HEK293 (cell line): ENCODE measurements around the gene TRPC6.

Experiments
- CTCF ChIA-PET: fragments of 350-600 bp; formaldehyde crosslinking; extraction: SDS; loops from one replicate; lab custom pipeline; 2021; ENCODE audit warnings: antibody characterized with exemption; lab: Yijun Ruan, JAX
- POLR2A ChIA-PET: fragments of 300-600 bp; formaldehyde crosslinking; extraction: SDS; loops from one replicate; lab custom pipeline; 2020; ENCODE audit warnings: antibody characterized with exemption, inconsistent platforms; lab: Yijun Ruan, JAX
- H3K27ac ChIP-seq: fragments of 200-500 bp; sonication (Bioruptor generic); 2 replicates; pipeline ENCODE4 v1.5.1; 2014; ENCODE audit warnings: low read depth, low read length, control low read depth, inconsistent platforms; ENCODE audit errors: extremely low read depth
- H3K36me3 ChIP-seq, 2 experiments: fragments of 200-500 bp in 1 of 2; sonication (Bioruptor generic) in 1 of 2; 1 replicate in 1 of 2; 2 replicates in 1 of 2; pipeline ENCODE4 v1.5.1; 2014 to 2017; ENCODE audit warnings: inconsistent platforms in 2 of 2, low read length in 2 of 2; ENCODE audit not compliant: control insufficient read depth in 2 of 2, insufficient read depth in 1 of 2
- H3K4me1 ChIP-seq: fragments of 200-500 bp; sonication (Bioruptor generic); 2 replicates; pipeline ENCODE4 v1.5.1; 2014; ENCODE audit warnings: mild to moderate bottlenecking, low read length, inconsistent platforms; ENCODE audit not compliant: control insufficient read depth, insufficient read depth
- H3K4me3 ChIP-seq: 2 replicates; pipeline ENCODE4 v1.5.1; 2011; ENCODE audit warnings: low read depth, mild to moderate bottlenecking, control low read depth, low read length, moderate library complexity
- H3K9me3 ChIP-seq: fragments of 200-500 bp; sonication (Bioruptor generic); 2 replicates; pipeline ENCODE4 v1.5.1; 2014; ENCODE audit warnings: low read depth, low read length, inconsistent platforms; ENCODE audit not compliant: control insufficient read depth, insufficient read depth
- BCL11B ChIP-seq: fragments of 450-650 bp; formaldehyde crosslinking; IDR thresholded peaks from 2 replicates; pipeline ENCODE4 v1.5.1; 2016; ENCODE audit warnings: low read depth, missing biosample characterization, missing genetic modification characterization
- KLF16 ChIP-seq: fragments of 450-650 bp; formaldehyde crosslinking; IDR thresholded peaks from 2 replicates; pipeline ENCODE4 v1.5.1; 2017; ENCODE audit warnings: missing biosample characterization, missing genetic modification characterization
- OVOL3 ChIP-seq: fragments of 450-650 bp; formaldehyde crosslinking; IDR thresholded peaks from 2 replicates; pipeline ENCODE4 v1.5.1; 2016; ENCODE audit warnings: missing biosample characterization, missing genetic modification characterization
- SP2 ChIP-seq: fragments of 450-650 bp; formaldehyde crosslinking; IDR thresholded peaks from 2 replicates; pipeline ENCODE4 v1.5.1; 2016; ENCODE audit warnings: missing biosample characterization, missing genetic modification characterization
- ZNF184 ChIP-seq: fragments of 450-650 bp; IDR thresholded peaks from 2 replicates; pipeline ENCODE4 v1.5.1; 2018; ENCODE audit warnings: missing biosample characterization, mild to moderate bottlenecking, missing genetic modification characterization
- ZNF19 ChIP-seq: fragments of 450-650 bp; formaldehyde crosslinking; IDR thresholded peaks from 2 replicates; pipeline ENCODE4; 2016; ENCODE audit warnings: missing biosample characterization, missing genetic modification characterization, low read depth
- ZNF202 ChIP-seq: fragments of 450-650 bp; formaldehyde crosslinking; IDR thresholded peaks from 2 replicates; pipeline ENCODE4 v1.5.1; 2016; ENCODE audit warnings: missing biosample characterization, missing genetic modification characterization, borderline replicate concordance
- ZNF214 ChIP-seq: fragments of 450-650 bp; formaldehyde crosslinking; IDR thresholded peaks from 2 replicates; pipeline ENCODE4 v1.5.1; 2017; ENCODE audit warnings: missing biosample characterization, mild to moderate bottlenecking, missing genetic modification characterization, borderline replicate concordance
- ZNF248 ChIP-seq: fragments of 450-650 bp; formaldehyde crosslinking; IDR thresholded peaks from 2 replicates; pipeline ENCODE4 v1.5.1; 2017; ENCODE audit warnings: missing biosample characterization, missing genetic modification characterization
- ZNF311 ChIP-seq: fragments of 450-650 bp; formaldehyde crosslinking; IDR thresholded peaks from 2 replicates; pipeline ENCODE4 v1.5.1; 2017; ENCODE audit warnings: missing biosample characterization, missing genetic modification characterization, borderline replicate concordance
- ZNF350 ChIP-seq: fragments of 450-650 bp; formaldehyde crosslinking; IDR thresholded peaks from 2 replicates; pipeline ENCODE4 v1.5.0; 2017; ENCODE audit warnings: missing biosample characterization, mild to moderate bottlenecking, missing genetic modification characterization
- ZNF394 ChIP-seq: fragments of 450-650 bp; formaldehyde crosslinking; IDR thresholded peaks from 2 replicates; pipeline ENCODE4 v1.5.1; 2016; ENCODE audit warnings: missing biosample characterization, missing genetic modification characterization, mild to moderate bottlenecking, moderate library complexity, borderline replicate concordance
- ZNF423 ChIP-seq: fragments of 450-650 bp; formaldehyde crosslinking; IDR thresholded peaks from 2 replicates; pipeline ENCODE4 v1.5.1; 2016; ENCODE audit warnings: missing biosample characterization, missing genetic modification characterization
- ZNF426 ChIP-seq: fragments of 450-650 bp; formaldehyde crosslinking; IDR thresholded peaks from 2 replicates; pipeline ENCODE4 v1.5.1; 2017; ENCODE audit warnings: missing biosample characterization, missing genetic modification characterization, mild to moderate bottlenecking, inconsistent platforms, moderate library complexity
- ZNF548 ChIP-seq: fragments of 450-650 bp; formaldehyde crosslinking; IDR thresholded peaks from 2 replicates; pipeline ENCODE4 v1.5.1; 2016; ENCODE audit warnings: missing biosample characterization, missing genetic modification characterization
- ZNF560 ChIP-seq: fragments of 450-650 bp; formaldehyde crosslinking; IDR thresholded peaks from 2 replicates; pipeline ENCODE4 v1.5.1; 2017; ENCODE audit warnings: missing biosample characterization, missing genetic modification characterization, borderline replicate concordance
- ZNF600 ChIP-seq: fragments of 450-650 bp; formaldehyde crosslinking; IDR thresholded peaks from 2 replicates; pipeline ENCODE4 v1.5.1; 2016; ENCODE audit warnings: missing biosample characterization, missing genetic modification characterization
- ZNF658 ChIP-seq: fragments of 450-650 bp; formaldehyde crosslinking; IDR thresholded peaks from 2 replicates; pipeline ENCODE4; 2016; ENCODE audit warnings: missing biosample characterization, missing genetic modification characterization
- ZNF670 ChIP-seq: fragments of 450-650 bp; formaldehyde crosslinking; IDR thresholded peaks from 2 replicates; pipeline ENCODE4 v1.5.1; 2016; ENCODE audit warnings: missing biosample characterization, missing genetic modification characterization, low read depth
- ZNF704 ChIP-seq: fragments of 450-650 bp; formaldehyde crosslinking; IDR thresholded peaks from 2 replicates; pipeline ENCODE4 v1.5.1; 2016; ENCODE audit warnings: missing biosample characterization, missing genetic modification characterization
- ZNF747 ChIP-seq: fragments of 450-650 bp; formaldehyde crosslinking; IDR thresholded peaks from 2 replicates; pipeline ENCODE4 v1.5.1; 2016; ENCODE audit warnings: missing biosample characterization, missing genetic modification characterization
- ZNF830 ChIP-seq: fragments of 450-650 bp; IDR thresholded peaks from 2 replicates; pipeline ENCODE4 v1.5.0; 2018; ENCODE audit warnings: missing biosample characterization, missing genetic modification characterization, low read depth, mild to moderate bottlenecking, moderate library complexity
- TF ChIP-seq, protein P1 (sequence below): fragments of 450-650 bp; formaldehyde crosslinking; IDR thresholded peaks from 2 replicates; pipeline ENCODE4 v1.5.1; 2016; ENCODE audit warnings: missing biosample characterization, missing genetic modification characterization
- TF ChIP-seq, protein P2 (sequence below): fragments of 450-650 bp; formaldehyde crosslinking; IDR thresholded peaks from 2 replicates; pipeline ENCODE4 v1.5.1; 2016; ENCODE audit warnings: missing biosample characterization, missing genetic modification characterization
- TF ChIP-seq, protein P3 (sequence below): fragments of 450-650 bp; formaldehyde crosslinking; IDR thresholded peaks from 2 replicates; pipeline ENCODE4 v1.5.1; 2016; ENCODE audit warnings: missing biosample characterization, missing genetic modification characterization
- TF ChIP-seq, protein P4 (sequence below): fragments of 450-650 bp; formaldehyde crosslinking; IDR thresholded peaks from 2 replicates; pipeline ENCODE4 v1.5.1; 2016; ENCODE audit warnings: missing biosample characterization, missing genetic modification characterization
- TF ChIP-seq, protein P5 (sequence below): fragments of 450-650 bp; IDR thresholded peaks from 2 replicates; pipeline ENCODE4 v1.5.1; 2018; ENCODE audit warnings: missing biosample characterization, mild to moderate bottlenecking, missing genetic modification characterization

The TRPC6 gene

GRCh38 chr11:101516546-101516945 is 67.3 kb downstream of the TRPC6 start:
- H3K4me3 ChIP-seq, result no peak overlapping the region
- H3K9me3 ChIP-seq, result no peaks in the 10 kb centered on the region
- CTCF ChIA-PET, result no interaction called here
- no peaks in the 10 kb centered on the region for H3K4me1 ChIP-seq
- H3K36me3 ChIP-seq, result no peaks in the 10 kb centered on the region
- H3K27ac ChIP-seq, result no peak overlapping the region
- POLR2A ChIA-PET, result no interaction called here
- TF ChIP-seq KLF16, result no peak
- no peak for TF ChIP-seq ZNF426 (tag by site-specific recombination)
- no peak for TF ChIP-seq ZNF394 (tag by site-specific recombination)
- TF ChIP-seq, protein P1, sequence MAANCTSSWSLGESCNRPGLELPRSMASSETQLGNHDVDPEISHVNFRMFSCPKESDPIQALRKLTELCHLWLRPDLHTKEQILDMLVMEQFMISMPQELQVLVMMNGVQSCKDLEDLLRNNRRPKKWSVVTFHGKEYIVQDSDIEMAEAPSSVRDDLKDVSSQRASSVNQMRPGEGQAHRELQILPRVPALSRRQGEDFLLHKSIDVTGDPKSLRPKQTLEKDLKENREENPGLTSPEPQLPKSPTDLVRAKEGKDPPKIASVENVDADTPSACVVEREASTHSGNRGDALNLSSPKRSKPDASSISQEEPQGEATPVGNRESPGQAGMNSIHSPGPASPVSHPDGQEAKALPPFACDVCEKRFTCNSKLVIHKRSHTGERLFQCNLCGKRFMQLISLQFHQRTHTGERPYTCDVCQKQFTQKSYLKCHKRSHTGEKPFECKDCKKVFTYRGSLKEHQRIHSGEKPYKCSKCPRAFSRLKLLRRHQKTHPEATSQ (tag by site-specific recombination), result no peak
- no peak for TF ChIP-seq ZNF350 (tag by site-specific recombination)
- no peak for TF ChIP-seq ZNF704 (tag by site-specific recombination)
- TF ChIP-seq, protein P2, sequence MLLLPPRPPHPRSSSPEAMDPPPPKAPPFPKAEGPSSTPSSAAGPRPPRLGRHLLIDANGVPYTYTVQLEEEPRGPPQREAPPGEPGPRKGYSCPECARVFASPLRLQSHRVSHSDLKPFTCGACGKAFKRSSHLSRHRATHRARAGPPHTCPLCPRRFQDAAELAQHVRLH, result no peak
- no peak for TF ChIP-seq ZNF248
- TF ChIP-seq ZNF548 (tag by site-specific recombination), result no peak
- TF ChIP-seq ZNF747 (tag by site-specific recombination), result no peak
- no peak for TF ChIP-seq ZNF202
- no peak for TF ChIP-seq ZNF830 (tag by site-specific recombination)
- TF ChIP-seq ZNF19 (tag by site-specific recombination), result no peak
- no peak for TF ChIP-seq ZNF600
- TF ChIP-seq, protein P3, sequence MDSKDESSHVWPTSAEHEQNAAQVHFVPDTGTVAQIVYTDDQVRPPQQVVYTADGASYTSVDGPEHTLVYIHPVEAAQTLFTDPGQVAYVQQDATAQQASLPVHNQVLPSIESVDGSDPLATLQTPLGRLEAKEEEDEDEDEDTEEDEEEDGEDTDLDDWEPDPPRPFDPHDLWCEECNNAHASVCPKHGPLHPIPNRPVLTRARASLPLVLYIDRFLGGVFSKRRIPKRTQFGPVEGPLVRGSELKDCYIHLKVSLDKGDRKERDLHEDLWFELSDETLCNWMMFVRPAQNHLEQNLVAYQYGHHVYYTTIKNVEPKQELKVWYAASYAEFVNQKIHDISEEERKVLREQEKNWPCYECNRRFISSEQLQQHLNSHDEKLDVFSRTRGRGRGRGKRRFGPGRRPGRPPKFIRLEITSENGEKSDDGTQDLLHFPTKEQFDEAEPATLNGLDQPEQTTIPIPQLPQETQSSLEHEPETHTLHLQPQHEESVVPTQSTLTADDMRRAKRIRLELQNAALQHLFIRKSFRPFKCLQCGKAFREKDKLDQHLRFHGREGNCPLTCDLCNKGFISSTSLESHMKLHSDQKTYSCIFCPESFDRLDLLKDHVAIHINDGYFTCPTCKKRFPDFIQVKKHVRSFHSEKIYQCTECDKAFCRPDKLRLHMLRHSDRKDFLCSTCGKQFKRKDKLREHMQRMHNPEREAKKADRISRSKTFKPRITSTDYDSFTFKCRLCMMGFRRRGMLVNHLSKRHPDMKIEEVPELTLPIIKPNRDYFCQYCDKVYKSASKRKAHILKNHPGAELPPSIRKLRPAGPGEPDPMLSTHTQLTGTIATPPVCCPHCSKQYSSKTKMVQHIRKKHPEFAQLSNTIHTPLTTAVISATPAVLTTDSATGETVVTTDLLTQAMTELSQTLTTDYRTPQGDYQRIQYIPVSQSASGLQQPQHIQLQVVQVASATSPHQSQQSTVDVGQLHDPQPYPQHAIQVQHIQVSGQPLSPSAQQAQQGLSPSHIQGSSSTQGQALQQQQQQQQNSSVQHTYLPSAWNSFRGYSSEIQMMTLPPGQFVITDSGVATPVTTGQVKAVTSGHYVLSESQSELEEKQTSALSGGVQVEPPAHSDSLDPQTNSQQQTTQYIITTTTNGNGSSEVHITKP, result no peak
- TF ChIP-seq ZNF658, result no peak
- no peak for TF ChIP-seq ZNF423
- TF ChIP-seq, protein P4, sequence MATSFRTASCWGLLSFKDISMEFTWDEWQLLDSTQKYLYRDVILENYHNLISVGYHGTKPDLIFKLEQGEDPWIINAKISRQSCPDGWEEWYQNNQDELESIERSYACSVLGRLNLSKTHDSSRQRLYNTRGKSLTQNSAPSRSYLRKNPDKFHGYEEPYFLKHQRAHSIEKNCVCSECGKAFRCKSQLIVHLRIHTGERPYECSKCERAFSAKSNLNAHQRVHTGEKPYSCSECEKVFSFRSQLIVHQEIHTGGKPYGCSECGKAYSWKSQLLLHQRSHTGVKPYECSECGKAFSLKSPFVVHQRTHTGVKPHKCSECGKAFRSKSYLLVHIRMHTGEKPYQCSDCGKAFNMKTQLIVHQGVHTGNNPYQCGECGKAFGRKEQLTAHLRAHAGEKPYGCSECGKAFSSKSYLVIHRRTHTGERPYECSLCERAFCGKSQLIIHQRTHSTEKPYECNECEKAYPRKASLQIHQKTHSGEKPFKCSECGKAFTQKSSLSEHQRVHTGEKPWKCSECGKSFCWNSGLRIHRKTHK (tag by site-specific recombination), result no peak
- no peak for TF ChIP-seq ZNF214 (tag by site-specific recombination)

DNA sequence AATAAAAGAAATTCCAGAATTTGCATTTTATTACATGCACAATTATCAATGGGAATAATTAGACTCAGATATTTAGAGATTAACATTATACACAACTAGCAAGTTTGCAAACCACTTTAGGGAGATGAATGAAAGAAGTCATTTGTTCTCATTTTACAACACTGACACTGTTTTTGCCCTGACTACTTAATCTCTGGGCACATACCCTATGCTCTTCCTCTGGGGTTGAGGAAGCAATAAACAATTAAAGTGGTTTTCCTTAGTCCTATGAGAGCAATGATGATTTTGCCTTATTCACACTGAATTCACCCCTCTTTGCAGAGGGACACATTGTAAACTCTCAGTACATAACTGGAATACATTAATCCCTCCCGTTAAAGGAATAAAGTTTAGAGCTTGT is 72.7 kb downstream of the TRPC6 start:
- no peaks in the 10 kb centered on the region for H3K36me3 ChIP-seq
- H3K9me3 ChIP-seq, result no peaks in the 10 kb centered on the region
- no peak overlapping the region for H3K4me3 ChIP-seq
- H3K27ac ChIP-seq, result no peak overlapping the region
- CTCF ChIA-PET, result no interaction called here
- POLR2A ChIA-PET, result no interaction called here
- H3K4me1 ChIP-seq, result no peaks in the 10 kb centered on the region
- TF ChIP-seq SP2 (tag by site-specific recombination) (no peak), OVOL3 (tag by site-specific recombination) (no peak), ZNF560 (no peak), BCL11B (no peak), ZNF311 (tag by site-specific recombination) (no peak), ZNF670 (tag by site-specific recombination) (no peak), ZNF184 (tag by site-specific recombination) (no peak)
- TF ChIP-seq, protein P1 (tag by site-specific recombination), result no peak
- TF ChIP-seq, protein P5, sequence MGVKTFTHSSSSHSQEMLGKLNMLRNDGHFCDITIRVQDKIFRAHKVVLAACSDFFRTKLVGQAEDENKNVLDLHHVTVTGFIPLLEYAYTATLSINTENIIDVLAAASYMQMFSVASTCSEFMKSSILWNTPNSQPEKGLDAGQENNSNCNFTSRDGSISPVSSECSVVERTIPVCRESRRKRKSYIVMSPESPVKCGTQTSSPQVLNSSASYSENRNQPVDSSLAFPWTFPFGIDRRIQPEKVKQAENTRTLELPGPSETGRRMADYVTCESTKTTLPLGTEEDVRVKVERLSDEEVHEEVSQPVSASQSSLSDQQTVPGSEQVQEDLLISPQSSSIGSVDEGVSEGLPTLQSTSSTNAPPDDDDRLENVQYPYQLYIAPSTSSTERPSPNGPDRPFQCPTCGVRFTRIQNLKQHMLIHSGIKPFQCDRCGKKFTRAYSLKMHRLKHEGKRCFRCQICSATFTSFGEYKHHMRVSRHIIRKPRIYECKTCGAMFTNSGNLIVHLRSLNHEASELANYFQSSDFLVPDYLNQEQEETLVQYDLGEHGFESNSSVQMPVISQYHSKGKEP (tag by site-specific recombination), result no peak
